HL-60/S4 (cell line): ENCODE data around the gene CBX6.

Source experiments
- in situ Hi-C: fragments of 300-500 bp; cut with MboI; formaldehyde crosslinking; loops from 2 replicates; pipeline ENCODE4 v1.14.3; 2022; ENCODE audit warnings: low sequenced_read_pairs

The CBX6 gene

GRCh38 chr22:38843657-38844314 is 28.2 kb downstream of the CBX6 start, which contains the start of gene NPTXR:
TSS of gene NPTXR (minus strand) at chr22:38844028.
- in situ Hi-C loops: no loop called here

GRCh38 chr22:38843201-38843656 is 28.8 kb downstream of the CBX6 start:
- in situ Hi-C loops: no loop called here

GRCh38 chr22:38842512-38843200 is 29.4 kb downstream of the CBX6 start:
- in situ Hi-C loops: no loop called here

GRCh38 chr22:38841635-38842034 is 30.4 kb downstream of the CBX6 start:
- in situ Hi-C loops: no loop called here

GRCh38 chr22:38841211-38841610 is 30.8 kb downstream of the CBX6 start:
- in situ Hi-C loops: no loop called here

- in situ Hi-C loops: no loop called here
Measured at GRCh38 chr22:38840129-38840528, 31.9 kb downstream of the CBX6 start.

- in situ Hi-C loops: no loop called here
Measured at GRCh38 chr22:38839686-38840085, 32.3 kb downstream of the CBX6 start.

- in situ Hi-C loops: no loop called here
Measured at GRCh38 chr22:38837414-38837928, 34.5 kb downstream of the CBX6 start.

- in situ Hi-C loops: no loop called here
Measured at GRCh38 chr22:38835888-38836301, 36.1 kb downstream of the CBX6 start.

- in situ Hi-C loops: no loop called here
Measured at GRCh38 chr22:38834991-38835390, 37.0 kb downstream of the CBX6 start.

GRCh38 chr22:38834215-38834953 is 37.6 kb downstream of the CBX6 start:
- in situ Hi-C loops: no loop called here

GRCh38 chr22:38833061-38833460 is 39.0 kb downstream of the CBX6 start:
- in situ Hi-C loops: no loop called here

- in situ Hi-C loops: no loop called here
Measured at GRCh38 chr22:38832005-38832978, 39.7 kb downstream of the CBX6 start.

GRCh38 chr22:38831166-38831945 is 40.7 kb downstream of the CBX6 start:
- in situ Hi-C loops: no loop called here

GRCh38 chr22:38830845-38831108 is 41.2 kb downstream of the CBX6 start:
- in situ Hi-C loops: no loop called here

GRCh38 chr22:38830026-38830844 is 41.8 kb downstream of the CBX6 start:
- in situ Hi-C loops: no loop called here

- in situ Hi-C loops: no loop called here
Measured at GRCh38 chr22:38829485-38829884, 42.5 kb downstream of the CBX6 start.

- in situ Hi-C loops: no loop called here
Measured at GRCh38 chr22:38828616-38829205, 43.3 kb downstream of the CBX6 start.

- in situ Hi-C loops: no loop called here
Measured at GRCh38 chr22:38828191-38828590, 43.8 kb downstream of the CBX6 start.
